Raji (cell line): Measurements from ENCODE around the gene CYP11A1.

Source experiments
- POLR2A ChIP-seq: IDR thresholded peaks from 2 replicates; pipeline ENCODE4 v1.6.1; 2011; ENCODE audit warnings: low read depth, low read length, control low read depth; ENCODE audit not compliant: insufficient read depth

CYP11A1 gene

GRCh38 chr15:74405823-74406222 lies 38.4 kb upstream of the CYP11A1 start:
- no peak for TF ChIP-seq POLR2A

- TF ChIP-seq POLR2A: no peak
Observed at GRCh38 chr15:74403991-74404563, 36.6 kb upstream of the CYP11A1 start.

DNA sequence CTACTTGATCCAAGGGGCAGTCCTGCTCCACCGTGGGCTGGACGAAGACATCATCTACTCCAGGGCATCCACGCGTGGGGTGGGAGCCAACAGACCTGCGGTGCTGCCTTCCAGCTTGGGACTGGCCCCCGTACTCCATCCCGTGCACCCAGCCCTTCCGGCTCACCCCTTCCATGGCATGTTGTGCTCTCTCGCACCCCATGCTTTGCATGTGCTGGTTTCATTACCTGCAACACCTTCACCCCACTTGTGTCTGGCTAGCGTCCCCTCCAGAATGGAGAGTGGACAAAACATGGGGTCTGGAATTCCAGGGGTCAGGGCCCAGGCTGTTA lies 36.1 kb upstream of the CYP11A1 start:
- TF ChIP-seq POLR2A: no peak

DNA sequence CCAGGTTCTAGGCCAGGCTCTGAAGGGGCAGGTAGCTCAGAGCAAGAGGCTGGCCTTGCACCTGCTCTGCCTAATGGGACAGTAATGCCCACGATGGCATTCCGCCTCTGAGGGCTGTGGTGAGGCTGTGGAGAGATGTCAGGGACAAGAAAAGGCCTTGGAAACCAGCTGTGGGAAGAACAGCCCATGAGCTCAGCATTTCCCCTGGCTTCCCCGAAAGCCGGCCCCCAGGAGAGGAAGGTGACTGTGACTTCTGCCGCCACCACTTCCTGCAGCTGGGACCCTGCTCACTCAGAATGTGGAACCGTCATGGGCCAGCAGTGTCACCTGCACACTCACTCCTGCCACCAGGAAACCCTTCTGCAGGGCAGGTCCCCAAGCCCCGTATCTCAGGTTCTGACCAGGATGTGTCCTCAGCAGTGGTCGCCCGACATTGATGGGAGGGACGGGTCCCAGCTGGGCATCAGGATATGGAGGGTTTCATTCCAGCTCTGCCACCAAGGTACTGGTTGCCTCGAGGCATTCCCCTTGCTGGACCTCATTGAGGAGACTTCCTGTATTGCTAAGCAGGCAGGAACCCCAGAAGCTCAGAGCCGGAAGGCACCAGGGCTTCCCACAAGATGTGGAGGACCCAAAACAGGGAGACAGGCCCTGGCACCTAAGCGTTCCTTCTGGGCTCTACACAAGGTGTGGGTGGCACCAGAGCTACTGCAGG lies 35.6 kb upstream of the CYP11A1 start:
- TF ChIP-seq POLR2A: no peak

- no peak for TF ChIP-seq POLR2A
Observed at GRCh38 chr15:74402337-74402841, 34.9 kb upstream of the CYP11A1 start.

DNA sequence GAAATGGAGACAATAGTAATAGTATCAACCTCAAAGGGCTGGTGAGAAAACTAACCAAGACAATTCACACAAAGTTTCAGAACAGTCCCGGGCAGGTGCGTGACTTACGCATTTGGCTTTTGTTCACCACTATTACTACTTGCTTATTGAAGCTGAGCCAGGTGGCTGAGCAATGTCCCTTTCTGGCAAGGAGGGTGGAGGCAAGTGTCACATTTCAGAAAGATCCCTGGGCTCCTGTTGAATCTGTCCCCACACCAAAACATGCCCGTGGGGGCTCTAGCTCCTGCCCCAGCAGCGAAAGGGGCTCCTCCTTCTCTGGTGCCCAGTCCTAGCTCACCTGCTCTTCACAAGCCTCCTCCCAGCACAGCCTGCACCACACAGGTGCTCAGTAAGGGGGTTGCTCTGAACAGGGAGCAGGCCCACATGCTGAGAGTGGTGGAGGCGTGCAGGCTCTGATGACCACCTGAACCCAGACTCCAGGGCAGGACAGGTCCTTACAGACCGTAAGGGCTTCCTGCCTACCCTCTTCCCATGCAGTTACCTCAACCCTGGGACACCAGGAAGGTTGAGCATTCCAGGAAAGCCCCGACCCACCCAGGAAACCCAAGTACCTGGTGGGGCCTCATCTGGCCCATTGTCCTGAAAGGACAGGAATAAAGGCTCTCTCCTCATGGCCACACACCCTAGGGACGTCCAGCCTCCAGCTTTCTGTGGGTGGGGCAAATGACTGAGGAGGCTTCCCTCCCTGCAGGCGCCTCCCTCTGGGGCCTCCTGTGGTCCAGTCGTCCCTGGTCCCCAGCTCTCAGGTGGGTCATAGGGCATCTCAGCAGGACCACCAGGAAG lies 33.7 kb upstream of the CYP11A1 start:
- 0 out of 2 replicates have a peak, but pooled peaks have one; percentile 1 for TF ChIP-seq POLR2A

DNA sequence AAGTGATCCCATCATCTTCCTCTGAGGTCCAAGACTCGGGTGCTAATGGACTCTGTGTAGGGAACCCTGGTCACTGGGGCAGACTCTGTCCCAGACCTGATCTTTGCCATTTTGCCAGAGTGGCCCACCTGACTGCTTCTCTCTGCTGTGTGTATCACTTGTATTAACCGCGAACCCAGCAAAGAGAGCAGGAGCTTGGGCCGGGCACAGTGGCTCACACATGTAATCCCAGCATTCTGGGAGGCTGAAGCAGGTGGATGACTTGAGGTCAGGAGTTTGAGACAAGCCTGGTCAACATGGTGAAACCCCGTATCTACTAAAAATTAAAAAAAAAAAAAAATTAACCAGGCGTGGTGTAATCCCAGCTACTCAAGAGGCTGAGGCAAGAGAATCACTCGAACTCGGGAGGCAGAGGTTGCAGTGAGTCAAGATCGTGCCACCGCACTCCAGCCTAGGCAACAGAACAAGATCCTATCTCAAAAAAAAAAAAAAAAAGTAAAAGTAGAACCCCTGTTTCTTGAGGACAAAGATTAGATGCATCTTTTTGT lies 32.9 kb upstream of the CYP11A1 start:
- no peak for TF ChIP-seq POLR2A

- TF ChIP-seq POLR2A: no peak
Observed at GRCh38 chr15:74399511-74400312, 32.3 kb upstream of the CYP11A1 start.

DNA sequence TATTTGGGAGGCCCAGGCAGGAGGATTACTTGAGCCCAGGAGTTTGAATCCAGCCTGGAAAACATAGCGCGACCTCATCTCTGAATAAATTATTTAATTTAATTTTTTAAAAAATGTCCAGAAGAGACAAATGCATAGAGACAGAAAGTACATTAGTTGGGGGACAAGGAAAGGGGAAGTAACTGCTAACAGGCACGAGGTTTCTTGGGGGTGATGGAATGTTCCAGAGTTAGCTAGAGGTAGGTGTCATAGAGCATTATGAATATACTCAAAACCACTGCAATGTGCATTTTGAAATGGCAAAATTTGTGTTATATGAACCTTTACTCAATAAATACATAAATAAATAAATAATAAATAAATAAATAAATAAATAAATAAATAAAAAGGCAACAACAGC lies 31.7 kb upstream of the CYP11A1 start:
- no peak for TF ChIP-seq POLR2A

GRCh38 chr15:74398183-74398582 lies 30.7 kb upstream of the CYP11A1 start:
- TF ChIP-seq POLR2A: no peak

GRCh38 chr15:74397239-74398068 lies 30.0 kb upstream of the CYP11A1 start:
- 0 out of 2 replicates have a peak, but pooled peaks have one; percentile 18 for TF ChIP-seq POLR2A

DNA sequence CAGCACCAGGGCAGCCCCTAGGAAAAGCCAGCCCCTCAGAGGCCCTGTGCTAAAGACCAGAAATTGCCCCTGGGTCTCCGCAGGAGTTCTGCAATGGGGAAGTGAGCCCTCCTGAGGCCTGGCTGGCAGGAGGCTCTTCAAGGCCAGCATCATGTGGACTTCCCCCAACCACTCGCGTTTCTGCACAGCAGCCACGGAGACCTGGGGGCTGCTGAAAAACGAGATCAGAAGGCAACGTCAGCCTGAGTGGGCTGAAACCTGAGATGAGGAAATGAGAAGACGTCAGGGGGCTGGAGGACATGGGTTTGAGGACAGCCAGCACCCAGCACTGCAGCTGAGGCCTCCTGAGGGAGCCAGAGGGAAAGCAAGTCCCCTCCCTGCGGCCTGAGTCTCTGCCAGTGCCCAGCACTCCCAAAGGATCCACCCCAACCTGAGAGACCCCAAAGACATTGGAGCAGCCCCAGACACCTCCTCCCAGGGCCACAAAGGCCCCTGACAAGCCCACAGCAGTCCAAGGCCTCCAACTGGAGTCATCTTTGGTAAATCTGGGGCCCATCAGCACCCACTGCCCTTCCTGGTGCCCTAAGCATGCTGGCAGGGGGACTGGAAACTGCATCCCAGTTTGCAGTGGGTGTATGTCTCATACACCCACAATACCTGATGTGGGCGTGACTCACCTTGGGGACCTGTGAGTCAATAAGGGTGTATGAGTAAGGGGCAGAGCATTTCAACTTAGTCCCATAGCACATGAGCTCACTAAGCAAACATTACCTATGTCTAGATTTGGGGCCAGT lies 29.2 kb upstream of the CYP11A1 start:
- TF ChIP-seq POLR2A: no peak

DNA sequence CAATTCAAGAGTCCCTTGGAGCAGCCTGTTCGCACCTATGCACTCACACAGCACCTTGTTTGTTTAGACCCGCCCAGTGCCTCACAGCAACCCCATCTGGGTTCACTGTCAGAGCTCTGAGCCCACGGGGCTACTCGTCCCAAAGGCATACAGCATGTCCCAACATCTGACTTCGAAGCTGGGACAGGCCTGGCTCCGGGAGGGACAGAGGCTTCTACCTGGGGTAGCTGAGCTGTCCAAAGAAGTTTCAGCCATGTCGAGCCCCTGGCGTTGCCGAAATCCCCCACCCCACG lies 28.6 kb upstream of the CYP11A1 start:
- 0 out of 2 replicates have a peak, but pooled peaks have one; percentile 14 for TF ChIP-seq POLR2A
